HepG2 (cell line): Measurements from ENCODE around the gene ABCB8. TPM values are rescaled to one million over a fixed set of nuclear protein-coding genes. Genes with fewer than 3 reads are reported as not detected.

ENCODE experiments used
- ATAC-seq: fragments of 200-7000 bp; cut with Tn5 transposase; 3 replicates; pipeline ENCODE4 v1.9.1; 2020; ENCODE audit warnings: mild to moderate bottlenecking, moderate library complexity
- BruUV-seq: library from RNA; stranded (reverse); fragments of 400-500 nt; replicated peaks from 2 replicates; lab custom pipeline; 2021; lab: Mats Ljungman, UMichigan
- CTCF ChIA-PET: fragments of 300-600 bp; formaldehyde crosslinking; extraction: SDS; loops from one replicate; lab custom pipeline; 2021; ENCODE audit warnings: low total read pairs, inconsistent platforms, low intra/inter-chr PET ratio; lab: Yijun Ruan, JAX
- POLR2A ChIA-PET: fragments of 350-600 bp; sonication (Branson Sonifier 250); formaldehyde crosslinking; loops from one replicate; lab custom pipeline; 2020; ENCODE audit warnings: antibody characterized with exemption, inconsistent platforms; lab: Yijun Ruan, JAX
- DNase-seq: peaks from one replicate; pipeline ENCODE4 v3.0.0-alpha.2; 2015; ENCODE audit warnings: low spot score
- FAIRE-seq: peaks from 3 replicates; lab custom pipeline; 2011; peaks lifted over from hg19 to GRCh38; lab: Jason Lieb, UNC
- H2AFZ ChIP-seq: one replicate; pipeline ENCODE4 v1.6.1; 2011; ENCODE audit warnings: low read length, inconsistent platforms
- H3K27ac ChIP-seq: fragments of 300-600 bp; 3 replicates; pipeline ENCODE4 v1.8.0; 2011; ENCODE audit warnings: mixed run types, mild to moderate bottlenecking, mixed read lengths, low read length, inconsistent platforms; ENCODE audit not compliant: insufficient read depth; ENCODE audit errors: extremely low read length
- H3K27me3 ChIP-seq, 2 experiments: fragments of 200-600 bp in 1 of 2; 2 replicates in 1 of 2; 3 replicates in 1 of 2; pipeline versions ENCODE4 v1.6.0 to v1.8.0; 2011; ENCODE audit warnings: low read length in 2 of 2, mild to moderate bottlenecking in 2 of 2, moderate library complexity in 2 of 2, inconsistent platforms in 1 of 2; ENCODE audit not compliant: insufficient read depth in 2 of 2, control insufficient read depth in 1 of 2
- H3K36me3 ChIP-seq, 2 experiments: fragments of 200-600 bp in 1 of 2; replicated peaks in 1 of 2; 2 replicates in 1 of 2; 3 replicates in 1 of 2; pipeline versions ENCODE4 v1.5.1 to v1.8.0; 2011; ENCODE audit warnings: low read length in 2 of 2, inconsistent platforms in 1 of 2; ENCODE audit not compliant: insufficient read depth in 2 of 2, control insufficient read depth in 1 of 2
- H3K4me1 ChIP-seq: 2 replicates; pipeline ENCODE4 v1.5.1; 2012; ENCODE audit warnings: low read length, inconsistent platforms; ENCODE audit not compliant: insufficient read depth
- H3K4me2 ChIP-seq: 2 replicates; pipeline ENCODE4 v1.6.0; 2011; ENCODE audit warnings: low read depth, low read length, inconsistent platforms
- H3K4me3 ChIP-seq, 3 experiments: fragments of 200-600 bp in 1 of 3; sonication (generic), shearing (Covaris generic) in 1 of 3; replicated peaks in 1 of 3; 2 replicates each; pipeline ENCODE4 v1.5.1; 2011 to 2016; ENCODE audit warnings: low read length in 3 of 3, inconsistent platforms in 2 of 3, low read depth in 2 of 3, mild to moderate bottlenecking in 2 of 3, control low read depth in 1 of 3, mixed read lengths in 1 of 3; ENCODE audit not compliant: insufficient read depth in 1 of 3
- H3K79me2 ChIP-seq: one replicate; pipeline ENCODE4 v1.6.1; 2011; ENCODE audit warnings: low read length, inconsistent platforms; ENCODE audit not compliant: insufficient read depth
- H3K9ac ChIP-seq: 2 replicates; pipeline ENCODE4 v1.6.0; 2011; ENCODE audit warnings: mild to moderate bottlenecking, low read depth, low read length, inconsistent platforms; ENCODE audit not compliant: insufficient read depth
- H3K9me3 ChIP-seq: 2 replicates; pipeline ENCODE4 v1.5.1; 2012; ENCODE audit warnings: mild to moderate bottlenecking, low read length
- H4K20me1 ChIP-seq: 2 replicates; pipeline ENCODE4 v1.6.0; 2011; ENCODE audit warnings: inconsistent platforms, mild to moderate bottlenecking, low read length, moderate library complexity; ENCODE audit not compliant: insufficient read depth
- ARNT2 ChIP-seq: sonication (generic); formaldehyde crosslinking; IDR thresholded peaks from 2 replicates; pipeline ENCODE4 v1.8.0; 2022; ENCODE audit warnings: mild to moderate bottlenecking, low read depth, missing genetic modification reagents, moderate library complexity
- FOXC1 ChIP-seq: sonication (generic); formaldehyde crosslinking; IDR thresholded peaks from 2 replicates; pipeline ENCODE4 v1.8.0; 2022; ENCODE audit warnings: mild to moderate bottlenecking, missing genetic modification reagents, borderline replicate concordance
- ISL2 ChIP-seq: sonication (generic); formaldehyde crosslinking; IDR thresholded peaks from 2 replicates; pipeline ENCODE4 v1.5.0; 2020; ENCODE audit warnings: missing genetic modification reagents
- MYNN ChIP-seq: sonication (generic); formaldehyde crosslinking; IDR thresholded peaks from 2 replicates; pipeline ENCODE4 v1.4.0; 2020; ENCODE audit warnings: mild to moderate bottlenecking, low read depth, missing genetic modification reagents
- NBN ChIP-seq: fragments of 450-650 bp; conservative IDR thresholded peaks from 2 replicates; pipeline ENCODE4 v1.6.1; 2017
- NPAS2 ChIP-seq: sonication (generic); formaldehyde crosslinking; IDR thresholded peaks from 2 replicates; pipeline ENCODE4 v1.8.0; 2022; ENCODE audit warnings: mild to moderate bottlenecking, missing genetic modification reagents, borderline replicate concordance
- NR2C2 ChIP-seq: sonication (generic); formaldehyde crosslinking; IDR thresholded peaks from 2 replicates; pipeline ENCODE4 v1.4.0; 2020; ENCODE audit warnings: missing genetic modification reagents, mild to moderate bottlenecking, moderate library complexity, borderline replicate concordance
- PHF20 ChIP-seq: sonication (generic); formaldehyde crosslinking; IDR thresholded peaks from 2 replicates; pipeline ENCODE4 v1.5.0; 2020; ENCODE audit warnings: mild to moderate bottlenecking, missing genetic modification reagents
- RBAK ChIP-seq: sonication (generic); formaldehyde crosslinking; IDR thresholded peaks from 2 replicates; pipeline ENCODE4 v1.5.1; 2020; ENCODE audit warnings: mild to moderate bottlenecking, missing genetic modification reagents
- SMAD1 ChIP-seq: sonication (generic); formaldehyde crosslinking; IDR thresholded peaks from 2 replicates; pipeline ENCODE4 v1.4.0; 2020; ENCODE audit warnings: missing genetic modification reagents, low read depth, mild to moderate bottlenecking, borderline replicate concordance
- STAG1 ChIP-seq: sonication (generic); formaldehyde crosslinking; IDR thresholded peaks from 2 replicates; pipeline ENCODE4 v1.4.0; 2020; ENCODE audit warnings: missing genetic modification reagents
- ZNF234 ChIP-seq: sonication (generic); formaldehyde crosslinking; conservative IDR thresholded peaks from 2 replicates; pipeline ENCODE4 v1.5.1; 2020; ENCODE audit warnings: mild to moderate bottlenecking, missing genetic modification reagents
- ZNF709 ChIP-seq: sonication (generic); formaldehyde crosslinking; IDR thresholded peaks from 2 replicates; pipeline ENCODE4 v1.5.0; 2020; ENCODE audit warnings: mild to moderate bottlenecking, missing genetic modification reagents
- ZNF713 ChIP-seq: sonication (generic); formaldehyde crosslinking; IDR thresholded peaks from 2 replicates; pipeline ENCODE4 v1.4.0; 2020; ENCODE audit warnings: mild to moderate bottlenecking, missing genetic modification reagents
- WGBS: methylation state at CpG from one replicate; pipeline ENCODE4 v1.1.6; 2017; ENCODE audit warnings: low lambda C conversion rate; 5-methylcytosine and 5-hydroxymethylcytosine counted together
- in situ Hi-C: cut with HindIII; loops from 2 replicates; pipeline ENCODE4 v1.10.0; 2017; ENCODE audit warnings: low pct_unique_long_range_greater_than_20kb; ENCODE audit not compliant: extremely low pct_ligation_motif_present
- intact Hi-C: fragments of 100-400 bp; cut with micrococcal nuclease; formaldehyde crosslinking; loops from one replicate; pipeline ENCODE4 v1.10.0; 2022; ENCODE audit not compliant: unreplicated experiment
- polyA plus RNA-seq, 8 experiments: library from polyadenylated mRNA; depleted of rRNA in 3 of 8; stranded (reverse) in 7 of 8; unstranded in 1 of 8; fragments of >200 nt; fragmentation: Illumina TruSeq in 4 of 8; extraction: Trizol in 4 of 8; gene quantifications; 2 replicates each; pipeline versions ENCODE4 v1.2.1 to v1.2.3, GENCODE V29; 2011 to 2016; ENCODE audit warnings: low read depth in 4 of 8, missing spikeins in 1 of 8, mixed read lengths in 1 of 8; ENCODE audit not compliant: insufficient read depth in 1 of 8
- total RNA-seq, 5 experiments: library from RNA; depleted of rRNA; stranded (reverse); fragments of >200 nt; fragmentation: Illumina TruSeq; extraction: Trizol; gene quantifications; 2 replicates each; pipeline ENCODE4 v1.2.3, GENCODE V29; 2016; ENCODE audit warnings: low read depth in 1 of 5
- TF ChIP-seq, protein P1 (sequence below): sonication (generic); formaldehyde crosslinking; IDR thresholded peaks from 2 replicates; pipeline ENCODE4 v1.5.0; 2020; ENCODE audit warnings: missing genetic modification reagents, mild to moderate bottlenecking, borderline replicate concordance
- TF ChIP-seq, protein P2 (sequence below): sonication (generic); formaldehyde crosslinking; IDR thresholded peaks from 2 replicates; pipeline ENCODE4 v1.9.0; 2022; ENCODE audit warnings: missing genetic modification reagents, mild to moderate bottlenecking, borderline replicate concordance

The ABCB8 gene
- total and polyA plus RNA-seq, 2 of the 13 experiments (the other 11 are each of a cell fraction or from before 2014, with no cell fraction given): 6.6 to 16.7 TPM

DNA sequence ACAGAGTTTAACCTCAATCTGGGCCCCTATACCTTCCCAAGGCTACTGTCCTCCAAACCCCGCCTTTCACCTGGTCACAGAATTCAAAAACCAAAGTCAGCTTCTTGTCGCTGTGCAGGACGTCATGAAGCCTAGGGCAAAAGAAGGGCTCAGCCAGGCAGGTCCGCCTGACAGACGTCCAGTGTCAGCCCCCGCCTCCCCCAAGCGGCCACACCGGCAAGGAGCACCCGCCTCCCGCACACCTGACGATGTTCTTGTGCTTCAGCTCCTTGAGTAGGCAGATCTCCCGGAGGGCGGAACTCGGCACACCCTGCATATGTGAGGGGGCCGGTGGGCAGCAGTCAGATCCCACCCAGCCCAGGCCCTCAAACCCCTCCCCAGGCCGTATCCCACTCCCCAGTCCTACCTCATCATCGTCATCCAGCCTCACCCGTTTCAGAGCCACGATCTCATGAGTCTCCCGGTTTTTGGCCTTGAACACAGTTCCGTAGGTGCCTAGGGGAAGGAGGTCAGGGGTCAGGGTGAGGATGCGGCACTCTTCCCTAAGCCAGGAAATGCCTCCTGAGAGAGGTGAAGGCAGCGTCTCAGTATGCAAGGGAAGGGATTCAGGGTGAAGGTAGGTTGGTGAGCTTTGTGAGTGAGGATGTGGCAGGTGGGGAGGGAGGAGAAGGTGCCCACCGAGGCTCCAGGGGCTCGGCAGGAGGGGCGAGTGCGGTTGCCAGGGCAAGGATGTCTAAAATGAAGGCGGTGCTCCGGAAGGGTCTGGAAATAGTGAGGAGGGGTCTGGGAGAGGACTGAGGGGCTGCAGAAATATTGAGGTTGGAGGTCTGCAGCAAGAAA lies 28.6 kb downstream of the ABCB8 start (continued):
- TF ChIP-seq STAG1 (CRISPR knock-in tag) (peak; percentile 27; the same call in 1 of the 2 replicates), NR2C2 (peak; percentile 47; the same call in 1 of the 2 replicates), ZNF234 (CRISPR knock-in tag) (0 out of 2 replicates have a peak, but pooled peaks have one; percentile 57)
- TF ChIP-seq, protein P1, sequence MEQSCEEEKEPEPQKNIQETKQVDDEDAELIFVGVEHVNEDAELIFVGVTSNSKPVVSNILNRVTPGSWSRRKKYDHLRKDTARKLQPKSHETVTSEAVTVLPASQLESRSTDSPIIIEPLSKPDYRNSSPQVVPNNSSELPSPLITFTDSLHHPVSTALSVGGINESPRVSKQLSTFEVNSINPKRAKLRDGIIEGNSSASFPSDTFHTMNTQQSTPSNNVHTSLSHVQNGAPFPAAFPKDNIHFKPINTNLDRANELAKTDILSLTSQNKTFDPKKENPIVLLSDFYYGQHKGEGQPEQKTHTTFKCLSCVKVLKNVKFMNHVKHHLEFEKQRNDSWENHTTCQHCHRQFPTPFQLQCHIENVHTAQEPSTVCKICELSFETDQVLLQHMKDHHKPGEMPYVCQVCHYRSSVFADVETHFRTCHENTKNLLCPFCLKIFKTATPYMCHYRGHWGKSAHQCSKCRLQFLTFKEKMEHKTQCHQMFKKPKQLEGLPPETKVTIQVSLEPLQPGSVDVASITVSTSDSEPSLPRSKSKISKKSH (CRISPR knock-in tag): peak; percentile 13; the same call in 1 of the 2 replicates

DNA sequence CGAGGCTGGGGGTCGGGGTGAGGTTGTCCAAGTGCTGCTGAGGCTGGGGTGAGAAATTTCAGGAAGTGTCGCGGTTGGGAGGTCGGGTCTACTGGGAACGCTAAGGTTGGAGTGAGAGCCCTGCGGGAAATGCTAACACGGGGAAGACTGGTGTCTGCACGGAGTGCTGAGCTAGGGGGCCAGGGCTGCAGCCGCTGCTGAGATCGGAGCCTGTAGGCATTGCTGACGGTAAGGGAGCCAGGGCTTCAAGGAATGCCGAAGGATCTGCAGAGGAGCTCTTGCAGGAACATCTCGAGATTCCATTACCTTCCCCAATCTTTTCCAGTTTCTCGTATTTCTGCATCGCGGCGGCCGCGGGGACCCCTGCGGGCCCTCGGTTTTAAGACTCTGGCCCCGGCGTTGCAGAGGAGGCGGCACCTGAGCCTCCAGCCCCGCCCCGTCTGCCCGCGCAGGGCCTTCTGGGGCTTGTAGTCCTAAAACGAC lies 29.3 kb downstream of the ABCB8 start, which contains the start of gene CDK5:
Gene CDK5, minus strand, starts transcription at position 392 of the 483 bp plus-strand sequence. Its CDS starts 49 bp downstream, at position 343.
- H2AFZ ChIP-seq: peak within 1 kb of the TSS; percentile 62
- no peak for TF ChIP-seq NBN
- no peak; the same call in 1 of the 2 replicates for TF ChIP-seq PHF20 (CRISPR knock-in tag)
- TF ChIP-seq SMAD1: 0 out of 2 replicates have a peak, but pooled peaks have one; percentile 16
- TF ChIP-seq, protein P2, sequence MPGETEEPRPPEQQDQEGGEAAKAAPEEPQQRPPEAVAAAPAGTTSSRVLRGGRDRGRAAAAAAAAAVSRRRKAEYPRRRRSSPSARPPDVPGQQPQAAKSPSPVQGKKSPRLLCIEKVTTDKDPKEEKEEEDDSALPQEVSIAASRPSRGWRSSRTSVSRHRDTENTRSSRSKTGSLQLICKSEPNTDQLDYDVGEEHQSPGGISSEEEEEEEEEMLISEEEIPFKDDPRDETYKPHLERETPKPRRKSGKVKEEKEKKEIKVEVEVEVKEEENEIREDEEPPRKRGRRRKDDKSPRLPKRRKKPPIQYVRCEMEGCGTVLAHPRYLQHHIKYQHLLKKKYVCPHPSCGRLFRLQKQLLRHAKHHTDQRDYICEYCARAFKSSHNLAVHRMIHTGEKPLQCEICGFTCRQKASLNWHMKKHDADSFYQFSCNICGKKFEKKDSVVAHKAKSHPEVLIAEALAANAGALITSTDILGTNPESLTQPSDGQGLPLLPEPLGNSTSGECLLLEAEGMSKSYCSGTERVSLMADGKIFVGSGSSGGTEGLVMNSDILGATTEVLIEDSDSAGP (CRISPR knock-in tag): 0 out of 2 replicates have a peak, but pooled peaks have one; percentile 7
- TF ChIP-seq MYNN (CRISPR knock-in tag): 0 out of 2 replicates have a peak, but pooled peaks have one; percentile 10
- no peak for TF ChIP-seq NPAS2
- TF ChIP-seq FOXC1 (CRISPR knock-in tag): peak; percentile 15; the same call in 1 of the 2 replicates
- no peak for TF ChIP-seq ARNT2
- TF ChIP-seq, protein P1 (CRISPR knock-in tag): no peak
- TF ChIP-seq ISL2 (CRISPR knock-in tag): peak; percentile 25; the same call in 1 of the 2 replicates
- TF ChIP-seq ZNF709 (CRISPR knock-in tag): 0 out of 2 replicates have a peak, but pooled peaks have one; percentile 19
- 0 out of 2 replicates have a peak, but pooled peaks have one; percentile 23 for TF ChIP-seq ZNF713 (CRISPR knock-in tag)
- no peak for TF ChIP-seq RBAK (CRISPR knock-in tag)

More for the DNA sequence above, 29.3 kb downstream of the ABCB8 start, which contains the start of gene CDK5:
- H3K9me3 ChIP-seq: no peaks in the 10 kb centered on the region
- in situ Hi-C loops (no loop called here), intact Hi-C loops (no loop called here)
- no peak for DNase-seq
- H4K20me1 ChIP-seq: no peaks in the 10 kb centered on the region
- 0 out of 5 replicates have a peak, but pooled peaks cover 0 to 2% of the 10 kb centered on the region in 2 experiments for H3K36me3 ChIP-seq
- BruUV-seq: no TSS peak
- peak within 1 kb of the TSS; percentile 87 for H3K9ac ChIP-seq
- peaks cover 42% of the 10 kb centered on the region for H3K4me1 ChIP-seq
- ChIA-PET CTCF (no interaction called here), POLR2A (interaction anchor here (1.3 to 1.8 kb wide), 2 partner anchors 29 to 48 kb away, joined by 4 to 6 read pairs; partner anchors contain the start of gene ABCB8)
- WGBS: 2% methylated on average over 18 of the region's 30 CpGs
- peak within 1 kb of the TSS; percentile 86 for H3K27ac ChIP-seq
- no peak for FAIRE-seq
- H3K27me3 ChIP-seq: no peaks in the 10 kb centered on the region; a peak in 1 of 5 replicates
- peak within 1 kb of the TSS; percentile 99 for H3K4me2 ChIP-seq
- peak; percentile 13 for ATAC-seq
- peak within 1 kb of the TSS; percentile 76 to 92 (median 90) for H3K4me3 ChIP-seq
- peaks cover 14% of the 10 kb centered on the region for H3K79me2 ChIP-seq
